Neural progenitor cell (in vitro differentiated cells): ENCODE measurements around the gene MBTPS1. TPM values are rescaled to one million over a fixed set of nuclear protein-coding genes. Genes with fewer than 3 reads are reported as not detected.

Source experiments
- DNase-seq: peaks from one replicate; pipeline ENCODE4 v3.0.0-alpha.2; 2016; ENCODE audit warnings: low spot score
- H2AFZ ChIP-seq: fragments of 200-600 bp; sonication (generic); replicated peaks from 2 replicates; pipeline ENCODE4 v1.6.1; 2016; ENCODE audit warnings: antibody characterized with exemption
- H3F3A ChIP-seq: fragments of 200-600 bp; sonication (generic); 2 replicates; pipeline ENCODE4 v1.6.1; 2016; ENCODE audit warnings: antibody characterized with exemption, low read depth
- H3K27ac ChIP-seq: fragments of 200-600 bp; sonication (generic); 2 replicates; pipeline ENCODE4 v1.5.1; 2016; ENCODE audit warnings: mild to moderate bottlenecking
- H3K27me3 ChIP-seq: fragments of 200-600 bp; sonication (generic); 2 replicates; pipeline ENCODE4 v1.6.1; 2016; ENCODE audit warnings: mild to moderate bottlenecking, moderate library complexity
- H3K36me3 ChIP-seq: fragments of 200-600 bp; sonication (generic); 2 replicates; pipeline ENCODE4 v1.5.1; 2016
- H3K4me1 ChIP-seq: fragments of 200-600 bp; sonication (generic); 2 replicates; pipeline ENCODE4 v1.6.1; 2016; ENCODE audit warnings: mixed run types
- H3K4me2 ChIP-seq: fragments of 200-600 bp; sonication (generic); 2 replicates; pipeline ENCODE4 v1.6.1; 2016
- H3K4me3 ChIP-seq: fragments of 200-600 bp; sonication (generic); 2 replicates; pipeline ENCODE4 v1.5.1; 2016
- H3K79me2 ChIP-seq: fragments of 200-600 bp; sonication (generic); 2 replicates; pipeline ENCODE4 v1.6.1; 2016; ENCODE audit warnings: low read depth
- H3K9ac ChIP-seq: fragments of 200-600 bp; sonication (generic); 2 replicates; pipeline ENCODE4 v1.6.1; 2016
- H3K9me3 ChIP-seq: fragments of 200-600 bp; sonication (generic); 2 replicates; pipeline ENCODE4 v1.5.1; 2016; ENCODE audit warnings: low read depth
- H4K20me1 ChIP-seq: fragments of 200-600 bp; sonication (generic); 2 replicates; pipeline ENCODE4 v1.6.1; 2016; ENCODE audit warnings: low read depth
- H3K27ac Mint-ChIP-seq: 3 replicates; pipeline ENCODE4 v1.8.0; 2021; ENCODE audit warnings: mixed read lengths
- H3K27me3 Mint-ChIP-seq: 2 replicates; pipeline ENCODE4 v1.8.0; 2022; ENCODE audit warnings: low read depth, mild to moderate bottlenecking, inconsistent platforms, moderate library complexity, mixed read lengths; ENCODE audit not compliant: insufficient read depth
- H3K36me3 Mint-ChIP-seq: 3 replicates; pipeline ENCODE4 v1.8.0; 2021; ENCODE audit warnings: mixed read lengths
- H3K4me1 Mint-ChIP-seq: 3 replicates; pipeline ENCODE4 v1.8.0; 2021; ENCODE audit warnings: mixed read lengths
- H3K4me3 Mint-ChIP-seq: 3 replicates; pipeline ENCODE4 v1.8.0; 2021; ENCODE audit warnings: mild to moderate bottlenecking, moderate library complexity, mixed read lengths
- H3K9me3 Mint-ChIP-seq: 3 replicates; pipeline ENCODE4 v1.8.0; 2020; ENCODE audit warnings: mixed read lengths
- EZH2 ChIP-seq: fragments of 200-600 bp; sonication (generic); IDR thresholded peaks from 2 replicates; pipeline ENCODE4 v1.6.1; 2017; ENCODE audit warnings: antibody characterized with exemption, mild to moderate bottlenecking, moderate library complexity
- EZH2phosphoT487 ChIP-seq: fragments of 200-600 bp; sonication (generic); IDR thresholded peaks from 2 replicates; pipeline ENCODE4 v1.6.1; 2017; ENCODE audit warnings: antibody characterized with exemption
- total RNA-seq: library from RNA; depleted of rRNA; stranded (reverse); fragments of >200 nt; gene quantifications from 2 replicates; pipeline ENCODE4 v1.2.3, GENCODE V29; 2015; ENCODE audit warnings: low replicate concordance
- TF ChIP-seq, protein P1 (sequence below): fragments of 200-600 bp; sonication (generic); IDR thresholded peaks from 2 replicates; pipeline ENCODE4 v1.5.1; 2017; ENCODE audit warnings: antibody characterized with exemption, mild to moderate bottlenecking

Gene MBTPS1
- total RNA-seq, 1 donor from 2014 or later, result 52.3 TPM

- Mint-ChIP-seq H3K27me3 (peaks cover 23% of the 10 kb centered on the region), H3K9me3 (peaks cover 20% of the 10 kb centered on the region), H3K36me3 (peaks cover 3% of the 10 kb centered on the region), H3K27ac (no peak overlapping the region), H3K4me3 (no peak overlapping the region), H3K4me1 (peaks cover 38% of the 10 kb centered on the region)
- Histone ChIP-seq H3K4me3 (no peak overlapping the region), H3K27ac (no peak overlapping the region), H3K9ac (no peak overlapping the region), H3K36me3 (no peaks in the 10 kb centered on the region), H2AFZ (no peak overlapping the region), H3K4me2 (peak overlapping the region; percentile 38), H3F3A (peaks cover 9% of the 10 kb centered on the region), H4K20me1 (no peaks in the 10 kb centered on the region), H3K9me3 (no peaks in the 10 kb centered on the region), H3K4me1 (peaks cover 31% of the 10 kb centered on the region), H3K79me2 (no peaks in the 10 kb centered on the region), H3K27me3 (no peaks in the 10 kb centered on the region)
- DNase-seq, result no peak
- TF ChIP-seq EZH2phosphoT487 (no peak), EZH2 (no peak)
Observed at GRCh38 chr16:84038469-84038868, 78.3 kb downstream of the MBTPS1 start.

- Histone ChIP-seq H2AFZ (no peak overlapping the region), H3K4me3 (no peak overlapping the region), H3K27ac (no peak overlapping the region), H3K4me1 (peaks cover 28% of the 10 kb centered on the region), H3K4me2 (no peak overlapping the region), H3K36me3 (no peaks in the 10 kb centered on the region), H3K9ac (no peak overlapping the region), H4K20me1 (no peaks in the 10 kb centered on the region), H3K9me3 (no peaks in the 10 kb centered on the region), H3K27me3 (no peaks in the 10 kb centered on the region), H3F3A (peaks cover 6% of the 10 kb centered on the region), H3K79me2 (no peaks in the 10 kb centered on the region)
- DNase-seq, result no peak
- H3K36me3 Mint-ChIP-seq, result peaks cover 3% of the 10 kb centered on the region
- H3K4me1 Mint-ChIP-seq, result peaks cover 38% of the 10 kb centered on the region
- peaks cover 20% of the 10 kb centered on the region for H3K9me3 Mint-ChIP-seq
- H3K27ac Mint-ChIP-seq, result no peak overlapping the region
- H3K27me3 Mint-ChIP-seq, result peaks cover 21% of the 10 kb centered on the region
- TF ChIP-seq EZH2 (no peak), EZH2phosphoT487 (no peak)
- TF ChIP-seq, protein P1, sequence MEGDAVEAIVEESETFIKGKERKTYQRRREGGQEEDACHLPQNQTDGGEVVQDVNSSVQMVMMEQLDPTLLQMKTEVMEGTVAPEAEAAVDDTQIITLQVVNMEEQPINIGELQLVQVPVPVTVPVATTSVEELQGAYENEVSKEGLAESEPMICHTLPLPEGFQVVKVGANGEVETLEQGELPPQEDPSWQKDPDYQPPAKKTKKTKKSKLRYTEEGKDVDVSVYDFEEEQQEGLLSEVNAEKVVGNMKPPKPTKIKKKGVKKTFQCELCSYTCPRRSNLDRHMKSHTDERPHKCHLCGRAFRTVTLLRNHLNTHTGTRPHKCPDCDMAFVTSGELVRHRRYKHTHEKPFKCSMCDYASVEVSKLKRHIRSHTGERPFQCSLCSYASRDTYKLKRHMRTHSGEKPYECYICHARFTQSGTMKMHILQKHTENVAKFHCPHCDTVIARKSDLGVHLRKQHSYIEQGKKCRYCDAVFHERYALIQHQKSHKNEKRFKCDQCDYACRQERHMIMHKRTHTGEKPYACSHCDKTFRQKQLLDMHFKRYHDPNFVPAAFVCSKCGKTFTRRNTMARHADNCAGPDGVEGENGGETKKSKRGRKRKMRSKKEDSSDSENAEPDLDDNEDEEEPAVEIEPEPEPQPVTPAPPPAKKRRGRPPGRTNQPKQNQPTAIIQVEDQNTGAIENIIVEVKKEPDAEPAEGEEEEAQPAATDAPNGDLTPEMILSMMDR, result no peak
- no peak overlapping the region for H3K4me3 Mint-ChIP-seq
Observed at GRCh38 chr16:84036982-84037425, 79.7 kb downstream of the MBTPS1 start.

- H2AFZ ChIP-seq, result no peak overlapping the region
- peaks cover 30% of the 10 kb centered on the region for H3K4me1 ChIP-seq
- peaks cover 42% of the 10 kb centered on the region for H3K4me1 Mint-ChIP-seq
- peaks cover 10% of the 10 kb centered on the region for H3F3A ChIP-seq
- no peak overlapping the region for H3K4me2 ChIP-seq
- no peaks in the 10 kb centered on the region for H3K36me3 ChIP-seq
- H3K4me3 Mint-ChIP-seq, result peak overlapping the region; percentile 16
- H3K27me3 Mint-ChIP-seq, result peaks cover 18% of the 10 kb centered on the region
- no peaks in the 10 kb centered on the region for H3K27me3 ChIP-seq
- no peak overlapping the region for H3K27ac Mint-ChIP-seq
- H3K36me3 Mint-ChIP-seq, result peaks cover 3% of the 10 kb centered on the region
- no peaks in the 10 kb centered on the region for H4K20me1 ChIP-seq
- peaks cover 20% of the 10 kb centered on the region for H3K9me3 Mint-ChIP-seq
- TF ChIP-seq EZH2phosphoT487 (no peak), EZH2 (no peak)
- TF ChIP-seq, protein P1, result no peak
- no peak for DNase-seq
- H3K9ac ChIP-seq, result no peak overlapping the region
- H3K4me3 ChIP-seq, result no peak overlapping the region
- no peaks in the 10 kb centered on the region for H3K9me3 ChIP-seq
- no peaks in the 10 kb centered on the region for H3K79me2 ChIP-seq
- H3K27ac ChIP-seq, result no peak overlapping the region
Observed at GRCh38 chr16:84036131-84036530, 80.6 kb downstream of the MBTPS1 start.

DNA sequence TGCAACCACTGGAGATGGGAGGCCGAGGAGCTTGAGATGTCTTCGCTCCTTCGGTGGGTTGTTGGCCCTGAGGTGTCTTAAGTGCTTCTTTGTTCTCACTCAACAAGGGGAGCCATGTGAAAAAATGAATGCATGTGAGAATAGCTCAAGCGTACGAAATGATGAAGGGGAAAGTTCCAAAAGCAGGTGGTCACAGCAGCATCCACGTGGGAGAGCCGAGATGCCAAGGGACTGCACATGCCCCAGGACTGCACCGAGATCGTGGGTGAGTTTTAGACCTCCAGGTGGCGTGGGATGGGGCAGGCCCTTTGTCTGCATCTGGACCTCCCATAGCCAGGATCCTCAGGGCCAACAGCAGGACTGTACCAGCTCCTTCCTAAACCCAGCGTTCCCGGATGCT is 82.2 kb downstream of the MBTPS1 start:
- no peaks in the 10 kb centered on the region for H3K9me3 ChIP-seq
- H2AFZ ChIP-seq, result no peak overlapping the region
- Mint-ChIP-seq H3K27ac (no peak overlapping the region), H3K4me3 (no peak overlapping the region), H3K36me3 (peaks cover 3% of the 10 kb centered on the region), H3K27me3 (peaks cover 19% of the 10 kb centered on the region), H3K9me3 (peaks cover 20% of the 10 kb centered on the region), H3K4me1 (peaks cover 40% of the 10 kb centered on the region)
- H3F3A ChIP-seq, result peaks cover 10% of the 10 kb centered on the region
- H3K36me3 ChIP-seq, result no peaks in the 10 kb centered on the region
- no peak overlapping the region for H3K4me3 ChIP-seq
- H3K79me2 ChIP-seq, result no peaks in the 10 kb centered on the region
- H3K4me2 ChIP-seq, result no peak overlapping the region
- no peak for DNase-seq
- H3K27me3 ChIP-seq, result no peaks in the 10 kb centered on the region
- H3K9ac ChIP-seq, result no peak overlapping the region
- H3K4me1 ChIP-seq, result peaks cover 20% of the 10 kb centered on the region
- H3K27ac ChIP-seq, result no peak overlapping the region
- no peaks in the 10 kb centered on the region for H4K20me1 ChIP-seq
- no peak for TF ChIP-seq EZH2phosphoT487
- TF ChIP-seq EZH2, result no peak
- TF ChIP-seq, protein P1, result no peak
